Heart right ventricle (tissue), 16 donors: ENCODE results near the gene SLC16A3. TPM values are rescaled to one million over a fixed set of nuclear protein-coding genes. Genes with fewer than 3 reads are reported as not detected.
A peak's percentile ranks its signal among the peaks of the same experiment; 100 is the strongest.

Experiments used
- ATAC-seq, 8 donors: fragments of 200-7000 bp; cut with Tn5 transposase; one replicate each; pipeline ENCODE4 v1.9.1; 2020; ENCODE audit warnings: mild to moderate bottlenecking in 8 of 8, moderate library complexity in 8 of 8, moderate number of reproducible peaks in 1 of 8
- DNase-seq, 2 donors: peaks; one replicate each; pipeline ENCODE4 v3.0.0-alpha.2; 2020
- H3K27ac ChIP-seq, 10 donors: fragments of 200-600 bp; sonication (generic) in 2 of 10; one replicate each; pipeline versions ENCODE4 v1.5.0 to v1.8.0; 2020 to 2022; ENCODE audit warnings: mild to moderate bottlenecking in 3 of 10
- H3K27me3 ChIP-seq, 7 donors: fragments of 200-600 bp; one replicate each; pipeline ENCODE4 v1.8.0; 2021 to 2022; ENCODE audit warnings: mild to moderate bottlenecking in 2 of 7
- H3K36me3 ChIP-seq, 9 donors: fragments of 200-600 bp; sonication (generic) in 1 of 9; one replicate each; pipeline versions ENCODE4 v1.5.0 to v1.8.0; 2020 to 2022; ENCODE audit warnings: mild to moderate bottlenecking in 2 of 9
- H3K4me1 ChIP-seq, 9 donors: fragments of 200-600 bp; sonication (generic) in 1 of 9; one replicate each; pipeline versions ENCODE4 v1.5.0 to v1.8.0; 2020 to 2022; ENCODE audit warnings: mild to moderate bottlenecking in 4 of 9
- H3K4me3 ChIP-seq, 10 donors: fragments of 200-600 bp; sonication (generic) in 2 of 10; one replicate each; pipeline versions ENCODE4 v1.5.0 to v1.8.0; 2020 to 2022; ENCODE audit warnings: mild to moderate bottlenecking in 7 of 10, moderate library complexity in 2 of 10
- H3K9me3 ChIP-seq, 11 donors: fragments of 200-600 bp in 10 of 11; sonication (generic) in 2 of 11; one replicate each; pipeline versions ENCODE4 v1.5.0 to v1.8.0; 2013 to 2022; ENCODE audit warnings: mild to moderate bottlenecking in 2 of 11, control low read depth in 1 of 11, moderate library complexity in 1 of 11
- WGBS, 2 donors: extraction: QIAGEN DNeasy Blood & Tissue Kit; methylation state at CpG; one replicate each; pipeline ENCODE4 v1.1.7; 2013; ENCODE audit warnings: inconsistent platforms in 1 of 2; 5-methylcytosine and 5-hydroxymethylcytosine counted together
- intact Hi-C, 10 donors: fragments of 100-400 bp; cut with DNase I; formaldehyde crosslinking; loops; one replicate each; pipeline versions ENCODE4 v1.11.1 to v1.14.2; 2022
- polyA plus RNA-seq, 2 donors: library from polyadenylated mRNA; stranded (reverse); fragments of 200-250 nt; gene quantifications; one replicate each; pipeline ENCODE4 v1.2.3, GENCODE V29; 2013
- total RNA-seq, 10 donors: library from RNA; stranded (reverse); fragmentation: NEBNext Ultra II Directional in 3 of 10; extraction: Animal tissue kit (Norgen Biotek cat#: 25700) in 3 of 10; gene quantifications; one replicate each; pipeline versions ENCODE4 v1.2.1 to v1.2.4, GENCODE V29; 2021 to 2023
- TF ChIP-seq, protein P1 (sequence below), 9 donors: fragments of 200-600 bp; sonication (generic) in 2 of 9; IDR thresholded peaks; one replicate each; pipeline versions ENCODE4 v1.5.0 to v1.8.0; 2021 to 2022; ENCODE audit warnings: antibody characterized with exemption in 9 of 9, mild to moderate bottlenecking in 5 of 9, moderate library complexity in 1 of 9
- donor health status: Arrhythmogenic right ventricular cardiomyopathy.
- donor health status: ischemic (EF 13 %, LVEDD 7.1; RV severe dilation, severe dysfunction).
- donor health status: healthy with polysubstance abuse.
- donor health status: DM: no; HTN: yes; CAD: no.
- donor health status: DM: no; HTN: no; CAD: no.
- donor health status: ischemic (EF 25% LVEDD 6.9; RV normal size, moderate dysfunction).
- donor health status: ischemic (EF 25% LVEDD 5.7; RV mildly dilated, moderate dysfunction).
- donor health status: healthy.
- donor health status: DM: yes; HTN: yes; CAD: no.
- donor health status: Ischemic cardiomyopathy.
- donor health status: ischemic (EF 35%, LVEDD 5.7; RV mildly dilated, moderate dysfunction).
- donor health status: nonischemic (EF 11% LVEDD 7.7; RV severe dilation, severe dysfunction).
- donor health status: DM: yes; HTN: yes; CAD: no.
- donor health status: PGD.
- donor health status: ischemic (EF 29% LVEDD 5.4; RV normal size, mild dysfunction).
- donor health status: nonischemic (EF 23%, LVEDD 6.1; RV moderate dilation, normal function).

The SLC16A3 gene
- total and polyA plus RNA-seq, 12 donors = 4.8 to 65.3 (median 10.1) TPM

DNA sequence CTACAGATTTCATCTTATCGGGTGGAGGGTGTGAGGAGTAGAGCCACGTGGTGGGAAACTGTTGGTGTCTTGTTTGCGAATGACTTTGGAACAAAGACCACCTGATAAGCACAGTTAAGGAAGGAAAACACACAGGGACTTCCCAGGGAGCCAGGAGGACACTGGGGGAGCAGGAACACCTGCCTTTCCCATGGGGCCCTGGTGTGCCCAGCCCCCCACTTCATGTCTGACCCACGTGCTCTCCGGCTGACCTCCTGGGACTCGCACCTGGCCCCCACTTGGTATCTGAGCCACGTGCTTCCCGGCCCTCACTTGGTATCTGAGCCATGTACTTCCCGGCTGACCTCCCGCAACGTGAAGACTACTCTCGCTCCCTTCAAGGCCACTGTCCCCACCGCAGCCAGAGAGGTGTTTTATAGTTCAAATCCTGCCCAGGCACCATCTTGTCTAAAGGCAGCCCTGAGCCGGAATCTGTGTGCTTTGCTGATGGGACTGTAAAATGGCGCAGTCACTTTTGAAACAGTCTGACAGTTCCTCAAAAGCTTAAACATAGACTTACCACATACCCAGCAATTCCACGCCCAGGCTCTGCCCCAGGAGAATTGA is 50.0 kb downstream of the SLC16A3 start:
- intact Hi-C loops = no loop called here
- Histone ChIP-seq H3K36me3 (peaks cover 0 to 4% (median 0%) of the 10 kb centered on the region in 9 donors), H3K9me3 (no peaks in the 10 kb centered on the region), H3K27ac (peak overlapping the region in 1 of 10 donors; percentile 85), H3K4me3 (no peak overlapping the region), H3K27me3 (no peaks in the 10 kb centered on the region), H3K4me1 (peaks cover 0 to 40% (median 6%) of the 10 kb centered on the region in 9 donors)
- ATAC-seq (peak in 1 of 8 donors; percentile 41), DNase-seq (no peak)
- TF ChIP-seq, protein P1, sequence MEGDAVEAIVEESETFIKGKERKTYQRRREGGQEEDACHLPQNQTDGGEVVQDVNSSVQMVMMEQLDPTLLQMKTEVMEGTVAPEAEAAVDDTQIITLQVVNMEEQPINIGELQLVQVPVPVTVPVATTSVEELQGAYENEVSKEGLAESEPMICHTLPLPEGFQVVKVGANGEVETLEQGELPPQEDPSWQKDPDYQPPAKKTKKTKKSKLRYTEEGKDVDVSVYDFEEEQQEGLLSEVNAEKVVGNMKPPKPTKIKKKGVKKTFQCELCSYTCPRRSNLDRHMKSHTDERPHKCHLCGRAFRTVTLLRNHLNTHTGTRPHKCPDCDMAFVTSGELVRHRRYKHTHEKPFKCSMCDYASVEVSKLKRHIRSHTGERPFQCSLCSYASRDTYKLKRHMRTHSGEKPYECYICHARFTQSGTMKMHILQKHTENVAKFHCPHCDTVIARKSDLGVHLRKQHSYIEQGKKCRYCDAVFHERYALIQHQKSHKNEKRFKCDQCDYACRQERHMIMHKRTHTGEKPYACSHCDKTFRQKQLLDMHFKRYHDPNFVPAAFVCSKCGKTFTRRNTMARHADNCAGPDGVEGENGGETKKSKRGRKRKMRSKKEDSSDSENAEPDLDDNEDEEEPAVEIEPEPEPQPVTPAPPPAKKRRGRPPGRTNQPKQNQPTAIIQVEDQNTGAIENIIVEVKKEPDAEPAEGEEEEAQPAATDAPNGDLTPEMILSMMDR (IDR thresholded peaks at IDR 0.05) = no peak
- 63 to 69% methylated on average over 16 of the region's 16 CpGs for WGBS, 2 donors

DNA sequence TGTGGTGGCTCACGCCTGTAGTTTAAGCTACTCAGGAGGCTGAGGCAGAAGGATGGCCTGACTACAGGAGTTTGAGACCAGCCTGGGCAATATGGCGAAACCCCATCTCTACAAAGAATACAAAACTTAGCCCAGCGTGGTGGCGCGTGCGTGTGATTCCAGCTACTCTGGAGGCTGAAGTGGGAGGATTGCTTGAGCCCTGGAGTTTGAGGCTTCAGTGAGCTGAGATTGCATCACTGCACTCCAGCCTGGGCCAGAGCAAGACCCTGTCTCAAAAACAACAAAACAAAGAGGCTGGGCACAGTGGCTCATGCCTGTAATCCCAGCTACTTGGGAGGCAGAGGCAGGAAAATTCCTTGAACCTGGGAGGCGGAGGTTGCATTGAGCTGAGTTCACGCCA is 51.7 kb downstream of the SLC16A3 start:
- DNase-seq (no peak), ATAC-seq (no peak)
- Histone ChIP-seq H3K27me3 (no peaks in the 10 kb centered on the region), H3K9me3 (no peaks in the 10 kb centered on the region), H3K27ac (no peak overlapping the region), H3K4me3 (no peak overlapping the region), H3K36me3 (peaks cover 0 to 4% (median 0%) of the 10 kb centered on the region in 9 donors), H3K4me1 (peaks cover 0 to 36% (median 0%) of the 10 kb centered on the region in 9 donors)
- intact Hi-C loops = no loop called here
- WGBS, 2 donors = 94 to 96% methylated on average over 8 of the region's 8 CpGs
- TF ChIP-seq, protein P1 (IDR thresholded peaks at IDR 0.05) = no peak

DNA sequence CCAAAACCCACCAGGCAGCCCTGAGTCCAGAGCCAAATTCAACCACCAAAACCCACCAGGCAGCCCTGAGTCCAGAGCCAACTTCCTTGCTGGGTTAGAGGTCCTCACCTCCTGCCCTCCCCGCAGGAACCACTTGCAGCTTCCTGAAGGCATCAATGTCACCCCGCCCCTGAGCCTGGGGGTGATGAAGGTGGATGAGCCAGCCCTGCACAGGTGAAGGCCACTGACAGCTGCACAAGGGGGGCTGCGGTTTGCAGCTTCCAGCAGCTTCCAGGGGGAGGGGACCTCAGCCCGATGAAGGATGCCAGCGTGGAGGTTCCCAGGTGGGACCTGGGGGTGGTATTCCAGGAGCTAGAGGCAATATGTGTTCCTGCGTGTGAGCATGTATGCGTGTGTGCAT is 52.2 kb downstream of the SLC16A3 start:
- H3K4me1 ChIP-seq = peaks cover 0 to 36% (median 0%) of the 10 kb centered on the region in 9 donors
- DNase-seq (no peak), ATAC-seq (no peak)
- 80 to 82% methylated on average over 7 of the region's 7 CpGs for WGBS, 2 donors
- no peaks in the 10 kb centered on the region for H3K9me3 ChIP-seq
- intact Hi-C loops = no loop called here
- no peak overlapping the region for H3K27ac ChIP-seq
- no peak overlapping the region for H3K4me3 ChIP-seq
- H3K27me3 ChIP-seq = no peaks in the 10 kb centered on the region
- peaks cover 0 to 4% (median 0%) of the 10 kb centered on the region in 9 donors for H3K36me3 ChIP-seq
- TF ChIP-seq, protein P1 (IDR thresholded peaks at IDR 0.05) = no peak

DNA sequence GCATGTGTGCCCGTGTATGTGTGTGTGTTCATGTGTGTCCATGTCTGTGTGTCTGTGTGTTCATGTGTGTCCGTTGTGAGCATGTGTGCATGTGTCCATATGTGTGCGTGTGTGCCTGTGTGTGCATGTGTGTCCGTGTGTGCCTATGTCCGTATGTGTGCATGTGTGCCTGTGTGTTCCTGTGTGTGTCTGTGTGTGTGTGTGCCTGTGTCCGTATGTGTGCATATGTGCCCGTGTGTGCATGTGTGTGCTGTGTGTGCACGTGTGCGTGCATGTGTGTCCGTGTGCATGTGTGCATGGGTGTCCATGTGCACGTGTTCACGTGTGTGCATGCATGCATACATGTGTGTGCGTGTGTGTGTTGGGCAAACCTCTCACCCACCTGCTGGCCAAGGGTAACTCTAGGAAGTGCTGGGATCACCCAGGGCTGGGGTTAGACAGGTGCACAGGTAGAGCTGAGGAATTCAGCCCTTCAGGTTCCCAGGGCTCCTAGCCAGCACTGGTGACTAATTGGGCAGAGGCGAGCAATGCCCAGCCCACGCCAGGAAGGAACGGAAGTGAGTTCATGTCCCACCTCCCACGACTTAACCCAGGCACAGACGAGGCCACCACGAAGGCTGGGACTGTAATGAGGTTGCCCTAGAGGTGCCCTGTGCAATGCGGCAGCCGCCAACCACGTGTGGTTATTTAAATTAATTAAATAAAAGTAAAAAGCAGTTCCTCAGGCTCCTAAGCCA is 52.8 kb downstream of the SLC16A3 start:
- H3K4me3 ChIP-seq = no peak overlapping the region
- intact Hi-C loops = no loop called here
- TF ChIP-seq, protein P1 (IDR thresholded peaks at IDR 0.05) = no peak
- WGBS, 2 donors = 81 to 90% methylated on average over 22 of the region's 22 CpGs
- H3K27ac ChIP-seq = no peak overlapping the region
- ATAC-seq (peak in 1 of 8 donors; percentile 11), DNase-seq (no peak)
- peaks cover 0 to 36% (median 0%) of the 10 kb centered on the region in 9 donors for H3K4me1 ChIP-seq
- H3K27me3 ChIP-seq = no peaks in the 10 kb centered on the region
- no peaks in the 10 kb centered on the region for H3K9me3 ChIP-seq
- peaks cover 0 to 4% (median 0%) of the 10 kb centered on the region in 9 donors for H3K36me3 ChIP-seq
